LNCaP clone FGC (cell line): ENCODE data around the gene TCL1B.

Experiments used
- DNase-seq: peaks from one replicate; pipeline ENCODE4 v3.0.0-alpha.2; 2011; ENCODE audit warnings: low read depth
- H3K4me3 ChIP-seq: 2 replicates; pipeline ENCODE4 v1.5.1; 2011; ENCODE audit warnings: mild to moderate bottlenecking, low read depth, low read length, control low read depth
- CTCF ChIP-seq: IDR thresholded peaks from 2 replicates; pipeline ENCODE4 v1.5.1; 2012; ENCODE audit warnings: mild to moderate bottlenecking; ENCODE audit not compliant: control insufficient read depth, insufficient read depth; ENCODE audit errors: extremely low read depth

Gene TCL1B

DNA sequence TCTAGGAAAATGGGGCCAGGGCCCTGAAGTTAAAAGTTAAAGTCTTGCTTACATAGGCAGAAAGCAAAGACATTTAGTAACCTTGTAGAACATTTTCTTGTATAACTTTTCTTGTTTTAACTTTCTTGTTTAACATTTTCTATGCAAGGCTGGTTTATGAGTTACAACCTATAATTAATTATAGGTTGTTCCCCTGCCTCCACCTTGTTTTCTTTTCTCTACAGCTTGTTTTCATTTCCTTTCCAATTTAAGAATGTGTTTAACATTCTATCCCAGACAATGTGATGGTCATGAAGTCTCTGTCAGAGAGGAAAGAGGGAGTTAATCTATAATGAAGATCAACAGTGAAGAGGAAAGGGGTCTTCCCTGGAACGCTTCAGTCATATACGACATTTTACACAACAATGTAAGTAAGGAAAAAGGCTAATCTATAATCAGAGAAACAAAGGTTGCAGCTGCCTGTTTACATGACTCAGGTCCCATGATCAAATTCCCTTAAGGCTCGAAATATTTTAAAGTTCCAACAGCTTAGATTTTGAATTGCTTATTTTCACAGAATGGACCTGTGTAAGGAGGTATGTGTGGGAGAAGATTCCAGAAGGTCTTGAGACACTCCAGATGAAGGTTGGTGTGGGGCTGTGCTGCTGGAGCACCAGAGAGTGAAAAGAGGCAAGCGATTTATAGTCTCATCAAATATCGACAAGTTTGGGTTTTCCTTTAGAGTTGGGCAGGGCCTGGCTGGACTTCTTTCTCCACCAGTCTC is 34.2 kb upstream of the TCL1B start:
- no peak for TF ChIP-seq CTCF
- no peak overlapping the region for H3K4me3 ChIP-seq
- no peak for DNase-seq

- no peak for TF ChIP-seq CTCF
- no peak for DNase-seq
- no peak overlapping the region for H3K4me3 ChIP-seq
These were observed 33.5 kb upstream of the TCL1B start for GRCh38 chr14:95652690-95653089.

- DNase-seq: no peak
- no peak overlapping the region for H3K4me3 ChIP-seq
- no peak for TF ChIP-seq CTCF
These were observed 30.8 kb upstream of the TCL1B start for GRCh38 chr14:95655461-95655860.

- DNase-seq: no peak
- TF ChIP-seq CTCF: no peak
- H3K4me3 ChIP-seq: no peak overlapping the region
These were observed 29.6 kb upstream of the TCL1B start for GRCh38 chr14:95656634-95657033.

DNA sequence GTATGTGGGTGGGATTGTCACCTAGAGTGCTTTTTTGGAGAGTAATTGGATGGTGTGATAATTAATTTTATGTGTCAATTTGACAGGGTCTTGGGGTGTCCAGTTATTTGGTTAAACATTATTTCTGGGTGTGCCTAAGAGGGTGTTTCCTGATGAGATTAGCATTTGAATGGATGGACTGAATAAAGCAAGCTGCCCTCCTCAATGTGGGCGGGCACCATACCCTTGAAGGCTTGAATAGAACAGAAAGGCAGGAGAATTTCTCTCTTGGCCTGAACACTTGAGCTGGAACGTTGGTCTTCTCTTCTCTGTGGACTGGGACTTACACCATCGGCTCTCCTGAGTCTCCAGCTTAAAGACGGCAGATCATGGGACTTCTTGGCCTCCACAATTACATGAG is 28.8 kb upstream of the TCL1B start:
- no peak for TF ChIP-seq CTCF
- no peak overlapping the region for H3K4me3 ChIP-seq
- no peak for DNase-seq

- no peak overlapping the region for H3K4me3 ChIP-seq
- DNase-seq: no peak
- no peak for TF ChIP-seq CTCF
These were observed 26.8 kb upstream of the TCL1B start for GRCh38 chr14:95659293-95659989.
